Left cardiac atrium (tissue), 4 donors: ENCODE data around the gene PIP5K1B. TPM values are rescaled to one million over a fixed set of nuclear protein-coding genes. Genes with fewer than 3 reads are reported as not detected.

ENCODE experiments used
- ATAC-seq, 2 donors: fragments of 200-7000 bp; cut with Tn5 transposase; one replicate each; pipeline ENCODE4 v1.9.1; 2020; ENCODE audit warnings: mild to moderate bottlenecking in 2 of 2, moderate library complexity in 2 of 2
- DNase-seq: peaks from one replicate; pipeline ENCODE4 v3.0.0-alpha.2; 2020
- intact Hi-C, 2 donors: fragments of 100-400 bp; cut with DNase I; formaldehyde crosslinking; loops; one replicate each; pipeline versions ENCODE4 v1.14.1 to v1.15.1; 2022 to 2023
- total RNA-seq, 2 donors: library from RNA; stranded (reverse); fragmentation: NEBNext Ultra II Directional; extraction: Animal tissue kit (Norgen Biotek cat#: 25700); gene quantifications; one replicate each; pipeline ENCODE4 v1.2.1, GENCODE V29; 2021
- donor health status: DM: no; HTN: yes; CAD: no.
- donor health status: DM: no; HTN: yes; CAD: no; lungs with severe emphysema.
- donor health status: DM: yes; HTN: yes; CAD: no.
- donor health status: Dilated cardiomyopathy.

Gene PIP5K1B
- total RNA-seq, 2 donors from 2014 or later: 47.0 to 50.1 TPM

- DNase-seq (no peak), ATAC-seq (no peak)
- intact Hi-C loops: no loop called here
These were observed 309.0 kb downstream of the PIP5K1B start, which contains the start of gene PRKACG for GRCh38 chr9:69014013-69014412. Gene PRKACG, minus strand, starts transcription at chr9:69014113. Its CDS starts 21 bp downstream, at chr9:69014092.

- no peak for DNase-seq
- ATAC-seq: no peak
- intact Hi-C loops: loop anchor here in 1 of 2 donors (5.0 kb wide), 1 partner anchor 314 kb away; no protein-coding TSS in a partner anchor
These were observed 311.4 kb downstream of the PIP5K1B start for GRCh38 chr9:69016191-69017096.

DNA sequence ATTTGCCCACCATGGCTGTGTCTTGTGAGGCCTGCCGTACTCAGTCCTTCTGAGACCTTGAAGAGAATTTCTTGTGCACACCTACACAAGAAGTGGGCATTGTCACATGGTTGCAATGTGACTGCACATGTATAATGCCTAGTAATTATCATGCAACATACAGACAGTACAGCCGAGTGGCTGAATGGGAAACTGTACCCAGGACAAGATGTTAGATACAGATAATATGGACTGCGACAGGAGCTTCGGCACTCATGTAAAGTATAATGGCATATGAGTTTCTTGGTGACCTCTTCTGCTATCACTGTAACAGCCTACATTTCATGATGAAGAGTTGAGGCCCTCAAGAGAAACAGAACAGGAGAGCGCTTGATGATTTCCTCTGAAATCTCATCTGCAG lies 313.7 kb downstream of the PIP5K1B start:
- ATAC-seq (no peak), DNase-seq (no peak)
- intact Hi-C loops: loop anchor here in 1 of 2 donors (5.0 kb wide), 1 partner anchor 316 kb away; no protein-coding TSS in a partner anchor

DNA sequence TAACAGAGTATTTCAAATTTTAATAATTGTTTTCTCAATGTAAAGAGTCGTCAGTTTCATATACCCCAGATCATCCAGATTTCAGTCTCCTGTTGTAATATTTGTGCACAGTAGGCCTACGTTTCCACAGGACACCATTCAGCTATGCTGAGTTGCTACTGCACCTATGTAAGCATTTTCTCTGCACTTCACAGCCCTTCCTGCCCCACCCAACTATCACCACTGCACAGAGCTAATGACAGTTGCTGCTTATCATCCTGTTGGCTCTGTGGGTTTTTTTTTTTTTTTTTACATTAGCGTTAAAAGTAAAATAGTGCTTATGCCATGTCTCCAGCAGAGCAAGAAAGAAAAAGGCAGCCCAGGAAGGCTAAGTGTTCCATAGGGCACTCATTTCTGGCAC lies 314.8 kb downstream of the PIP5K1B start:
- DNase-seq (no peak), ATAC-seq (no peak)
- intact Hi-C loops: loop anchor here (5.0 to 10.0 kb wide), 2 partner anchors 315 to 318 kb away; partner anchors contain the start of gene PIP5K1B (in 1 of the 2)

GRCh38 chr9:69020301-69021145 lies 315.5 kb downstream of the PIP5K1B start:
- intact Hi-C loops: loop anchor here in 1 of 2 donors (10.0 kb wide), 1 partner anchor 316 kb away; the partner anchor contains the start of gene PIP5K1B
- DNase-seq (no peak), ATAC-seq (no peak)

- intact Hi-C loops: loop anchor here in 1 of 2 donors (10.0 kb wide), 1 partner anchor 319 kb away; the partner anchor contains the start of gene PIP5K1B
- DNase-seq (no peak), ATAC-seq (peak in 1 of 2 donors; percentile 61)
These were observed 318.6 kb downstream of the PIP5K1B start for GRCh38 chr9:69023650-69024049.

DNA sequence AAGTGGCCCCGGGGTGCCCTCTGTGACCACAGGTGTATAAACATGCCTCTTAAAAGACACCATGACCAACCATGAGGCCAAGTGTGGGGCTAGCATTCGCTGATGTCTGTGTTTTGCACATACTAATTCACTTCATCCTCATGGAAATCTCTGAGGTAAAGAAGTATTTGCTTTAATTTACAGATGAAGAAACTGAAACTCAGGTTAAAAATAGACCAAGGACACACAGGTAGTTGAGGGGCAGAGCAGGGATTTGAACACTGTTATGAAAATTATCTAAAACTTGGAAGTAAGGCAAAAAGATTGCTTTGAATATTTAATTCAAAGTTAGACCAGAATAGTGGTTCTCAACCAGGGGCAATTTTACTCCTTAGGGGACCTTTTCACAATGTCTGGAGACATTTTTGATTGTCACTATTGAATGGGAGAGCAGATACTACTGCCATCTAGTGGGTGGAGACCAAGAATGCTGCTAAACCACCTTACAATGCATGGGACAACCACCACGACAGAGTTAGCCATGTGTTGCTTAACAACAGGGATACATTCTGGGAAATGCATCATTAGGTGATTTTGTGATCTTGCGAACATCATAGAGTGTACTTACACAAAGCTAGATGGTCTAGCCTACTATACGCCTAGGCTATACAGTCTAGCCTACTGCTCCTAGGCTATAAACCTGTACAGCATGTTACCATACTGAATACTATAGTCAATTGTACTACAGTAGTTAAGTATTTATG lies 322.5 kb downstream of the PIP5K1B start:
- DNase-seq: no peak
- intact Hi-C loops: loop anchor here (2.0 to 10.0 kb wide), 3 partner anchors 323 to 445 kb away; partner anchors contain the start of gene PIP5K1B (in 1 of the 2)
- ATAC-seq: peak; percentile 64 to 67

DNA sequence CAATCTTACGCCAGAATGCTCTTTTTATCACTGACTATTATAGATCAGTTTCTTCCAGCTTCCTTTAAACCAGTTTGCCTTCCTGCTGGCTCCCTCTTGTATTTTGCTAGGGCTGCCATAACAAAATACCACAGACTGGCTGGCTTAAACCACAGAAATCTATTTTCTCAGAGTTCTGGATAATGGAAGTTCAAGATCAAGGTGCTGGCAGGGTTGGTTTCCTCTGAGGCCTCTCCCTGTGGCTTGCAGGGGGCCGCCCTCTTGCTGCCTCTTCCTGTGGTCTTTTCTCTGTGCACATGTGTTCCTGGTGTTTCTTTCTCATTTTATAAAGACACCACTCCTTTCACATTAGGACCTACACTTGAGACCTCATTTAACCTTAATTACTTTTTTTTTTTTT lies 323.7 kb downstream of the PIP5K1B start:
- ATAC-seq: no peak
- intact Hi-C loops: loop anchor here in 1 of 2 donors (5.0 to 10.0 kb wide), 2 partner anchors 324 to 446 kb away; partner anchors contain the start of gene PIP5K1B
- no peak for DNase-seq

GRCh38 chr9:69029535-69029934 lies 324.5 kb downstream of the PIP5K1B start:
- intact Hi-C loops: loop anchor here in 1 of 2 donors (5.0 to 10.0 kb wide), 2 partner anchors 325 to 447 kb away; partner anchors contain the start of gene PIP5K1B
- no peak for DNase-seq
- ATAC-seq: no peak

DNA sequence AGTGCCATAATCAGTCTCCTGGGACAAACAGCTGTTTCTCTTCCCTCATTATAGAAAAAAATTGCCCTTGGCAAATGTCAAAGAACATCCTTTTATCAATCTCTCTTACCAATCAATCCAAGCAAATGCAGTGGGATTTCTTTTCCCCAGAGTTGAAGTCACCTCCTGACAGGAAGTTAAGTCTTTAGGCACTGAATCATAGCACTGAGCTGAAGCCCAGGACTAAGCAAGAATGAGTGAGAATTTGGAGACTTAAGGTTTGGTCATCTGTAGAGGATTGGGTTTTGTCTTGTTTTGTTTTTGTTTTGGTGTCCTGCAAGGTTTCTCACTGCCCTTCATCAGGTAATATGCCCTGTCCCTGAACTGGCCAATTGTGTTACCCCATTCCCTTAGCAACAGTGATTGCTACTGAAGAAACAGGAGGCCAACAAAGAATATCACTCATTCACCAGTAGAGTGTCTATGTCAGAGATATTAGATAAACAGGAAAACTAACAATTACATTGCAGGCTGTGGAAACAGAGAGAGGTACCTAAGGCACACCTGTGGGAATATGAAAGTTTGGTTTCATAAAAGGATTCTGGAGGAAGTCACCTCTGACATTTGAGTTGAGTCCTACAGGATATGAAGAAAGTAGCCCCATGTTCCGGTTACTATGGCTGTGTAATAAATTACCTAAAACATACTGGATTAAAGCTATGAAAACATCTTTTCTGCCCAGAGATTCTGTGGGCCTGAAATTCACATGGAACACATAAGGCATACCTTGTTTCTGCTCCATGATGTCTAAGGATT lies 326.0 kb downstream of the PIP5K1B start:
- intact Hi-C loops: no loop called here
- DNase-seq (no peak), ATAC-seq (no peak)

- DNase-seq (no peak), ATAC-seq (no peak)
- intact Hi-C loops: no loop called here
These were observed 329.0 kb downstream of the PIP5K1B start for GRCh38 chr9:69034071-69034470.

GRCh38 chr9:69035438-69036308 lies 330.6 kb downstream of the PIP5K1B start, which contains the start of gene FXN:
Gene FXN, plus strand, starts transcription at chr9:69035752. Its CDS starts 31 bp downstream, at chr9:69035783.
- ATAC-seq (peak; percentile 97 to 98), DNase-seq (peak; percentile 85)
- intact Hi-C loops: loop anchor here in 1 of 2 donors (5.0 kb wide), 1 partner anchor 157 kb away; no protein-coding TSS in a partner anchor

DNA sequence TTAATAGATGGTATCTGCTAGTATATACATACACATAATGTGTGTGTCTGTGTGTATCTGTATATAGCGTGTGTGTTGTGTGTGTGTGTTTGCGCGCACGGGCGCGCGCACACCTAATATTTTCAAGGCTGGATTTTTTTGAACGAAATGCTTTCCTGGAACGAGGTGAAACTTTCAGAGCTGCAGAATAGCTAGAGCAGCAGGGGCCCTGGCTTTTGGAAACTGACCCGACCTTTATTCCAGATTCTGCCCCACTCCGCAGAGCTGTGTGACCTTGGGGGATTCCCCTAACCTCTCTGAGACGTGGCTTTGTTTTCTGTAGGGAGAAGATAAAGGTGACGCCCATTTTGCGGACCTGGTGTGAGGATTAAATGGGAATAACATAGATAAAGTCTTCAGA lies 331.3 kb downstream of the PIP5K1B start:
- DNase-seq: no peak
- intact Hi-C loops: loop anchor here in 1 of 2 donors (5.0 kb wide), 1 partner anchor 156 kb away; no protein-coding TSS in a partner anchor
- peak; percentile 16 to 28 for ATAC-seq

GRCh38 chr9:69036799-69037198 lies 331.8 kb downstream of the PIP5K1B start:
- no peak for ATAC-seq

GRCh38 chr9:69040646-69041045 lies 335.6 kb downstream of the PIP5K1B start:
- intact Hi-C loops: no loop called here
- DNase-seq: no peak
- ATAC-seq: no peak

More at GRCh38 chr9:69036799-69037198, 331.8 kb downstream of the PIP5K1B start:
- DNase-seq: no peak
- intact Hi-C loops: loop anchor here in 1 of 2 donors (5.0 kb wide), 1 partner anchor 156 kb away; no protein-coding TSS in a partner anchor
